SJSA1 (cell line): ENCODE data around the gene ZYX. TPM values are rescaled to one million over a fixed set of nuclear protein-coding genes. Genes with fewer than 3 reads are reported as not detected.

ENCODE experiments used
- DNase-seq, 2 experiments: peaks; one replicate each; pipeline ENCODE4 v3.0.0-alpha.2; 2015 to 2020; ENCODE audit warnings: low spot score in 2 of 2, low read depth in 1 of 2
- H3K27ac ChIP-seq: fragments of 250-450 bp; sonication (Bioruptor Pico); 2 replicates; pipeline ENCODE4 v1.5.1; 2020; ENCODE audit warnings: mild to moderate bottlenecking, moderate library complexity
- H3K27me3 ChIP-seq: fragments of 250-450 bp; sonication (Bioruptor Pico); replicated peaks from 2 replicates; pipeline ENCODE4 v1.5.1; 2020; ENCODE audit warnings: mild to moderate bottlenecking, moderate library complexity
- H3K36me3 ChIP-seq: fragments of 250-450 bp; sonication (Bioruptor Pico); 2 replicates; pipeline ENCODE4 v1.5.1; 2020; ENCODE audit warnings: mild to moderate bottlenecking
- H3K4me1 ChIP-seq: fragments of 250-450 bp; sonication (Bioruptor Pico); replicated peaks from 2 replicates; pipeline ENCODE4 v1.6.1; 2021; ENCODE audit warnings: mild to moderate bottlenecking
- H3K4me3 ChIP-seq: fragments of 250-450 bp; sonication (Bioruptor Pico); 2 replicates; pipeline ENCODE4 v1.5.1; 2020; ENCODE audit warnings: mild to moderate bottlenecking
- H3K9me3 ChIP-seq: fragments of 250-450 bp; sonication (Bioruptor Pico); replicated peaks from 2 replicates; pipeline ENCODE4 v1.5.1; 2020; ENCODE audit warnings: mild to moderate bottlenecking
- total RNA-seq: library from RNA; depleted of rRNA; stranded (reverse); fragments of >200 nt; shearing (Covaris generic); gene quantifications from 2 replicates; pipeline ENCODE4 v1.2.3, GENCODE V29; 2014; rRNA removed

ZYX gene
- total RNA-seq, 1 experiment from 2014 or later, result 86.5 TPM

DNA sequence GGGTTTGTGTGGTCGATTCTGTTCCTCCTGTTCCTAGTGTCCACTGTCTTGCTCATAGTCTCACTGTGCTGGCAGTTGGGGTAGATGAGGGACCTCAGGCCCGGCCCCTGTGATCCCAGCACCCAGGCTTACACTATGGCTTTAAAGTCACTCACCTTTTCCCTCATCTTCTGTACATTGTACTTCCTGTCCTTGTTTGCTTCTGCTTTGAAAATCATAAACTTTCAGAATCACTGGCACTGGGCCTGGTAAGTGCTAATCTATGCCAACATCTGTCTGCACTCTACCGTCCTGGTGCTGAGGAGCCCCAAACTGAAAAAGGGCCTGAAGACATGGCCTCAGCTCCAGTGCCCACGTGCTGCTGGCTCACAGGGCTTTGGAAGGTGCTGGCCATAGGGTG lies 56.4 kb downstream of the ZYX start:
- Histone ChIP-seq H3K36me3 (no peaks in the 10 kb centered on the region), H3K4me3 (no peak overlapping the region), H3K4me1 (no peaks in the 10 kb centered on the region), H3K9me3 (no peaks in the 10 kb centered on the region), H3K27ac (no peak overlapping the region), H3K27me3 (peaks cover 5% of the 10 kb centered on the region)
- DNase-seq, result no peak

DNA sequence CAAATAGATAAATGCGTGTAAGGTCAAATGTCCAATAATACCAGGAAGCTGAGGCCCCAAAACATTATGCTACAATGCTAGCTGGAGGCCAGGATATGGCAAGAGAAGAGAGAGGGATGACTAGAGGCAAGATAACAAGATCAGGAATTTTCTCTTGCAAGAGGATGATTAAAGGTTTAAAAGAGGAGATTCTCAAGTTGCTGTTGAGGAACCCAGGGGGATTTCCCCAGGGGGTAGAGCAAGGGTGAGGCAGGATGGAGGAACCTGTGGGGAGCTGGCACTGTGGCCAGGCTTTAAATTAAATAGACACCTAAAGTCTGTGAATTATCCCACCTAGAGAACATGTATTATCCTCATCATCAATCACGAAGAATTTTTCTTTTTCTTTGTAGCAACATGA lies 58.7 kb downstream of the ZYX start:
- Histone ChIP-seq H3K9me3 (no peaks in the 10 kb centered on the region), H3K36me3 (no peaks in the 10 kb centered on the region), H3K27ac (no peak overlapping the region), H3K4me3 (no peak overlapping the region), H3K4me1 (no peaks in the 10 kb centered on the region), H3K27me3 (no peaks in the 10 kb centered on the region; the same call in none of the 2 replicates)
- no peak for DNase-seq

Other genes starting within 250 kb of the ZYX start
- not detected in 2 replicates for gene PIP, start 249.3 kb upstream of the ZYX start, total RNA-seq
- gene TAS2R39, start 197.9 kb upstream of the ZYX start, total RNA-seq, result not detected in 2 replicates
- gene TAS2R40, start 159.3 kb upstream of the ZYX start, total RNA-seq, result not detected in 2 replicates
- 124 and 131 TPM in 2 replicates for gene GSTK1, start 117.9 kb upstream of the ZYX start, total RNA-seq
- not detected in 2 replicates for gene TMEM139, start 96.4 kb upstream of the ZYX start, total RNA-seq
- gene CASP2, start 93.0 kb upstream of the ZYX start, total RNA-seq, result 18.2 and 20.5 TPM in 2 replicates
- not detected in 2 replicates for gene CLCN1, start 65.2 kb upstream of the ZYX start, total RNA-seq
- gene FAM131B, start 18.6 kb upstream of the ZYX start, total RNA-seq, result 0.16 and 0.41 TPM in 2 replicates
- gene EPHA1, start 27.5 kb downstream of the ZYX start, total RNA-seq, result not detected in 2 replicates
- gene TAS2R60, start 62.1 kb downstream of the ZYX start, total RNA-seq, result not detected in 2 replicates
- gene TAS2R41, start 96.5 kb downstream of the ZYX start, total RNA-seq, result not detected in 2 replicates
- gene CTAGE15, start 190.5 kb downstream of the ZYX start, total RNA-seq, result 0.13 and 0.22 TPM in 2 replicates
- 1.2 and 2.2 TPM in 2 replicates for gene TCAF2, start 239.6 kb downstream of the ZYX start, total RNA-seq